HG02678 (cell line): ENCODE results near the gene VPS35L.

Experiments used
- ATAC-seq: cut with Tn5 transposase; IDR thresholded peaks from one replicate; pipeline ENCODE4 v1.9.1; 2021; ENCODE audit warnings: mild to moderate bottlenecking, moderate library complexity; ENCODE audit not compliant: unreplicated experiment

VPS35L gene

DNA sequence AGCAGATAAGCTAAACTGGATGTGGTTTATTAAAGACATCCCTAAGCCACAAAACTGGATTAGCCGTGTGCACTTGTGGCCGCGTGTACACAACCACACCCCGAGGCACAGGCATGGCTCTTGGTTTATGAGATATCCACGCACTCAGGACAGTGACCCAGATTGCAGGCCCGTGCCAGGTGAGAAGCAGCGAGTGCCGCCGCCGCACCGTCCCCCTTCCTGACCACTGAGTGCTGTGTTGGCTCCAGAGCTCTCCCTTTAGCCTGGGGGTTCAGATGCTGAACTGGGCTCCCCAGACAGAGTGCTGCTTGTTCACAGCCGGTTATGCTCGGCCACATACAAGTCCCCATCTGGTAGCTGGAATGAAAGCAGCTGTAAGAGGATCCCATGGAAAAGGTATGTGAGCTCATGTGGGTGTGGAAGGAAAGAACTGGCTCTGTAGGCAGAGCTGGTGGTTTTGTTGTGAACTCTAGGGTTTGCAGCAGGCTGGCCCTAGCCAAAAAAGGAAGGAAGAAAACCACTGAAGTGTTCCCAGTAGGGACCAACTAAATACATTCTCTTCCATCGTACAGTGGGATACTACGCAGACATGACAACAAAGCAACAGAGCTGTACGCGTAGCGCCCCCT is 133.0 kb downstream of the VPS35L start:
- ATAC-seq, result no peak

DNA sequence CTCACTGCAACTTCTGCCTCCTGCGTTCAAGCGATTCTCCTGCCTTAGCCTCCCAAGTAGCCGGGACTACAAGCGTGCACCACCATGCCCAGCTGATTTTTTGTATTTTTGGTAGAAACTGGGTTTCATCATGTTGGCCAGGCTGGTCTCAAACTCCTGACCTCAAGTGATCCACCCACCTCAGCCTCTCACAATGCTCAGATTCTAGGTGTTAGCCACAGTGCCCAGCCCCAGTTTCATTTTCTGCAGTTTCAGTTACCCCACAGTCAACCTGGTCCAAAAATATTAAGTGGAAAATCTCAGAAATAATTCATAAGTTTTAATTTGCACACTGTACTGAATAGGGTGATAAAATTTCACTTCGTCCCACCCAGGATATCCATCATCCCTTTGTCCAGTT is 133.8 kb downstream of the VPS35L start:
- ATAC-seq, result no peak

DNA sequence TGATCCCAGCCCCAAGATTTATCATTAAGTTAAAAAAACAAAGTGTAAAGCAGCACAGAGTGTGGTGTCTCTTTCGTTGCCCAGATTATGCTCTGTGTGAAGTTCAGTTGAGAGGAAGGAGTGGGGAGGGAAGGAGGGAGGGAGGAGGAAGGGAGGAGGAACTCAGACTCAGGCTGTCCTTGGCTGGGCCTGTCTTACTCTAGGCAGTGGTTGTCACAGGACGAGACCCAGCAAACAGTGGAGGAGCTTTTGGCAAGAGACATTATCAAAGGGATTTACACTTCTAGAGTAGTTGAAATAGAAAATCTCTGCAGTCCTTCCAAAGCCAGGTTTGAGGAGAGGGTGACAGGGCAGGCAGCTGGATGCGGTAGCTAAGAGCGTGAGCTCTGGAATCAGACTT is 134.7 kb downstream of the VPS35L start:
- ATAC-seq, result no peak

DNA sequence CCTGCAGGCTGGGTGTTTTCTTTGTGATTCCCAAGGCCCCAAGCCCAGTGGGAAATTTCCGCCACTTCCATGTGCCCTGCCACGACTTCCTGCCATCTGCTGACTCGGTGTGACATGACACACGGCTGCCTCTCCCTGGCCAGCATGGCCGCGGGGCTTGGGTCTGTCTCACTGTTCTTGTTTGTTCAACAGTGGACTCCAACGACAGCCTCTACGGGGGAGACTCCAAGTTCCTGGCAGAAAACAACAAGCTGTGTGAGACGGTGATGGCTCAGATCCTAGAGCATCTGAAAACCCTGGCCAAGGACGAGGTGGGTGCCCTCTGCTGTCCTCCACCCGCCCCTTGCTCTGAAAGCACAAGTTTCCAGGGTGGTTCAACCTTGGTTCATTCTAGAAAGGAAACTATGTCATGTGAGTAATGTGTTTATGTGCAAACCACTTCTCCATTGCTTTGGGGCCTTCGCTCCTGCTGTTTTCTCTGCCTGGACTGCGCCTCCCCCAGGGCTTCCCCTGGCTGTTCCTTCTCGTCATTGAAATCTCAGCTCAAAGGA is 135.7 kb downstream of the VPS35L start:
- no peak for ATAC-seq

DNA sequence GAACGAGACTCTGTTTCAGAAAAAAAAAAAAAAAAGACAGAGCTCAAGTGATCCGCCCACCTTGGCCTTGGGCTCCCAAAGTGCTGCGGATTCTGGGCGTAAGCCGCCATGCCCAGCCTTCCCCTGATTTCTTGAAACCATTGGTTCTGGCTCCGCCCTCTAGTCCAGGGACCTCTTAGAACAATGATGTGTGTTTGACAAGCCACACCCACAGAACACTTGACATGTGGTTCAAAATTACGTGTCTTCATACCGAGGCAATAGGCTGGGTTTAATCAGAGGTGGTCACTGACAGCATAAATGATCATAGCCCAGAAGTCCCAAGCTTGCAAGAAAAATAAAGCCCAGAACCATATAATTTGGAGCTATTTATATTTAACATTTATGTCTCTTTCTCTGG is 139.5 kb downstream of the VPS35L start:
- no peak for ATAC-seq

DNA sequence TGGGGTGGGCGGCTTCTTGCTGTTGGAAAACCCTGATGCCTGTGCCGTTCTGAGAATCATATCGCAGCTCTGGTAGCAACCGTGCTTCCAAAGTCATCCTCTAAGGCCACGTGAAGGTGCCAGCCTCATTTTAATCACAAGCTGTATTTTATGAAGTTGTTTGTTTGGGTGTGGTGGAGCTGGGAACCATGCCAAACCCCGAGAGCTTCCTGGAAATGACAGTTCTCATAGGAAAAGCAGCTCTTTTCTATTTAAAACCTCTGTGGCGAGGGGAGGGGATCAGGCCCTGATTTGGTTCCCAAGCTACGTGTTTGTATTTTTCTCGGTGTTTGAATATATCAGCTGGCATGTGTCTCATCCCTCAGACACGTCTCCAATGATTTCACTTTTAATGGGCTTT is 140.8 kb downstream of the VPS35L start:
- no peak for ATAC-seq

DNA sequence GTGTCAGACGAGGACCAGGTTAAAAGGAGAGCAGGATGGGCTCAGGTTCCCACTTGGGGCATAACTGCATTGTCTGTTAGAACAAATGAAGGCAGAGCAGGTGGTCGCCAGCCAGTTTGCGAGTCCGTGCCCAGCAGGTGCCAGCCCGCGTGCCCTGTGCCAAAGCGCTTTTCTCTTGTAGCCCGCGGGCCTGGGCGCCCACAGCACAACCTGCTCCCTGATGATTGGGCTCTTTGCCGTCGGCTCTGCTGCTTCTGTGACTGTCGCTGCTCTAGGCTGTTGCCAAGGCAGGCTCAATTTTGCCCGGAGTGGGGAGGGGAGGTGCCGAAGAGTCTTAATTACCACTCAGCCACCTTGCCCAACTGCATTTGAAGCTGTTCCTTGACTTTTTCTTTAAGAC is 141.5 kb downstream of the VPS35L start:
- no peak for ATAC-seq

DNA sequence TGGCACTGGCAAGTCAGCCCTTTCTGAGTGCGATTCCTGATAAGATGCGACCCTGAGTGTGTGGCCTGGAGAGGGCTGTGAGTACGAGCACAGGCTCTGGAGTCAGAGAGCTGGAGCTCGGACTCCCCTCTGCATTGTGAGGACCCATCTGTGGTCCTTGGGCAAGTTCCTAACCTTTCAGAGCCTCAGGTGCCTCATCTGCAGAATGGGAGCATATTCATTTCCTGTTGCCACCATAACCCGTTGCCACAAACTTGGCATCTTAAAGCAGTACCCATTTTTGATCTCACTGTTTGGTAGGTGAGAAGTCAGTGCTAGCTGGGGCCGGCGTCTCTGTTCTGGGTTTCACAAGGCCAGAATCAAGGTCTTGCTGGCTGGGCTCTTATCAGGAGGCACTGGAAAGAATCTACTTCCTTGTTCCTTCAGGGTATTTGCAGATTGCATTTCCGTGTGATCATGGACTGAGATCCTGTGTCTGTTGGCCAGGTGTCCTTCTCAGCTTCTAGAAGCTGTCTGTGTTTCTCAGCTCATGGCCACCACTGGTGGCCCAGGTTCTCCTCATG is 142.3 kb downstream of the VPS35L start:
- ATAC-seq, result no peak

DNA sequence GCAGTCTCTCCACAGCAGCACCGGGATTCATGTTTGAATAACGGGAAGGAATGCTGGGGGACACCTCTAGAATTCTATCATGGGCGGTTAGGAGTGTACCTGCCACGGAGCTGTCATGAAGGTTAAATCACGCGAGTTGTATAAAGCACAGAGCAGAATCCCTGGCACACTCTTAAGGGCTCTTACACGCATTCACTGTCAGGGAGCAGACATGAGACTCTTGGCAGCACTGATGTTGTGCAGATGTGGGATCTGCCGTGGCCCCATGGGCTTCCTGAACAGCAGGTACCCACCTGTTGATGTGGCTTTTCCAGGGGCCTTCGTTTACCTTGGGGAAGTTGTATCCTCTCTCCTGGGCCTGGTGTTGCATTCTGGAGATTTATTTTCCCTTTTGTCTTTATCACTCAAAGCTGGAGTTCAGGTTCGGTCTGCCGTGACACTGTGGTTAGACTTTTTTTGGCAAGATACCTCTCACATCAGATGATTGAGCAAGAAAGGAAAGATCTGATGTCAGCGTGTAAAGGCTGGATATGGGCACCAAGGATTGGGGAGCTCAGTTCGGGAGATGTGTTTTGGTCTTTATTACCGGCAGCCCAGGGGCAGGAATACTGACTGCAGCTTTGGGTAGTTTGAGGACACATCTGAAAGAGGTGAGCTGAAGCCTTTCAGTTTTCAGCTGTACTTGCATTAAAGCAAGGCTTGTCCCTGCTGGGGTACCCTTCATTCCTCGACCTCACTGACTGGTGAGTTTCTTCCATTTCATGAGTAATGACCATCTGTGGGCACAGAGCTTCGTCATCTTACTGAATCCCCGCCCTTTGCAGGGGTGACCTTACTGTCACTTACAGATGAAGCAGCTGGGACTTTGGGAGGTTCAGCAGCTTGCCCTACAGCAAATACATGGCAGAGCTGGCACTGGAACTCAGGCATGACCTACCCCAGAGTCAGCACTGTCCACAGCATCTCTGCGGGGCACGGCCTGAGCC is 143.3 kb downstream of the VPS35L start:
- ATAC-seq, result no peak

DNA sequence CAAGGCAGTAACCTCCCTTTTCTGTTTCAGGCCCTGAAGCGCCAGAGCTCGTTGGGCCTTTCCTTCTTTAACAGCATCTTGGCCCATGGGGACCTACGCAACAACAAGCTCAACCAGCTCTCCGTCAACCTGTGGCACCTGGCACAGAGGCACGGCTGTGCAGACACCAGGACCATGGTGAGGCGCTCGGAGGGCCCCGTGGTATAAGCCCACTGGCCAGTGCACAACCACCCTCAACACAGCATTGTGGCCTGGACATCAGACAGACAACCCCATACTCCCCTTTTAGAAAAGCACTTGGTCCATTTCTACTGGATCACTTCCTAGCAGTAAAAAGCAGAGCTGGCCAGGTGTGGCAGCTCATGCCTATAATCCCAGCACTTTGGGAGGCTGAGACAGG is 144.0 kb downstream of the VPS35L start:
- ATAC-seq, result no peak

DNA sequence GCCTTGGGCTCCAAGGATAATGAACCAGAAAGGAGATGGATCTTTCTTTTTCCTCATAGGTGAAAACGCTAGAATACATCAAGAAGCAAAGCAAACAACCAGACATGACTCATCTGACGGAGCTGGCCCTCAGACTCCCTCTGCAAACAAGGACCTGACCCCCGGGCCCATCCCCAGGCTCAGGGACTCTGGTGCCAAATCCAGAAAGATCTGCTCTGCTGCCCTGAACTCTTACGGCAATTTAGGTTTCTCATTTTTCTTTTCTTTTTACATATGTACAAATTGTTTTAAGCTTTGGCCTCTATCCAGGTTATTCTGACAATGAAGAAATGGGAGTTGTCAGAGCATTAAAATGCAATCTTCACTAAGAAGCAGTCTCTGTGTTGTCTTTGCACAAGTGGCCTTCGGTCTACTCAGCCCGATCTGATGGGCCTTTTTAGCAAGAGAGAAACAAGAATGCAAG is 144.8 kb downstream of the VPS35L start:
- ATAC-seq, result no peak

DNA sequence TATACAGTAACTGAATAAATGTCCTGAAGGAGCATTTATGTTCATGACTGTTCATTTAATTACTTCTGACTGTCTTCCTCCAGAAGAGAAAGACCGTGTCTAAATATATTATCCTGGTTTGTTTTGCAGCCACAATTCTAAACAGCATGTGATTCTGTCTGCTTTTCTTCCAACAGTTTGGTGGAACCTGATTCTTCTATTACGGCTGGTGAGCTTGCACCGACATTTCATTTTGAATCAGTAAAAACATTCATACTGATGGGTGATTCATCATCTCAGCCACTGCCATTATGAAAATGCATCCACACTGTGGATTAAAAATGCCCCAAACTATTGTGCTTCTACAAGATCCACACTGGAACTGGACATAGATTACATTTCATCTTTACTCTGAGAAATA is 145.6 kb downstream of the VPS35L start:
- no peak for ATAC-seq

DNA sequence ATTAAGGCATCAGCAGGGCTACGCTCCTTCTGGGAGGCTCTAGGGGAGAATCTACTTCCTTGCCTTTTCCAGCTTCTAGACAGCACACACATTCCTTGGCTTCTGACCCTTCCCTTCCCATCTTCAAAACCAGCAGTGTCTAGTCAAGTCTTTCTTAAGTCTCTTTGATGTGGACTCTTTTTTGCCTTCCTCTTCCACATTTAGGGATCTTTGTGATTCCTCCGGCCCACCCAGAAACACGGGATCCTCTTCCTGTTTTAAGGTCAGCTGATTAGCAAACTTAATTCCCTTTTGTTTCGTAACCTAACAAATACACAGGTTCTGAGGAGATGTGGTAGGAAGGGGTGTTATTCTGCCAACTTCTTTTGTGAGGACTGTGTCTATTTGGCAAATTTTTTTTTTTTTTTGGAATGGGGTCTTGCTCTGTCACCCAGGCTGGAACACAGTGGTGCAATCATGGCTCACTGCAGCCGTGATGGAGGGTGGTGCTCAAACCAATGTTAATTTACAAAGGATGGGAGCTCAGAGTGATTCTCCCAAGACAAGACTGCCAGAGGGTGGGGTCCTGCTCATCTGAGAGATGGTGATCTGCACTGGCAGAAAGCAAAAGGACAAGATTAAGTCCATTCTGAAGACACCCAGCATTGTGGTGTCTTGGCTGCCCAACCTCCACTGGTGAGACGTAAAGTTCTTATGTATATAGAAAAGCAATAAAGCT is 147.8 kb downstream of the VPS35L start:
- ATAC-seq, result no peak

DNA sequence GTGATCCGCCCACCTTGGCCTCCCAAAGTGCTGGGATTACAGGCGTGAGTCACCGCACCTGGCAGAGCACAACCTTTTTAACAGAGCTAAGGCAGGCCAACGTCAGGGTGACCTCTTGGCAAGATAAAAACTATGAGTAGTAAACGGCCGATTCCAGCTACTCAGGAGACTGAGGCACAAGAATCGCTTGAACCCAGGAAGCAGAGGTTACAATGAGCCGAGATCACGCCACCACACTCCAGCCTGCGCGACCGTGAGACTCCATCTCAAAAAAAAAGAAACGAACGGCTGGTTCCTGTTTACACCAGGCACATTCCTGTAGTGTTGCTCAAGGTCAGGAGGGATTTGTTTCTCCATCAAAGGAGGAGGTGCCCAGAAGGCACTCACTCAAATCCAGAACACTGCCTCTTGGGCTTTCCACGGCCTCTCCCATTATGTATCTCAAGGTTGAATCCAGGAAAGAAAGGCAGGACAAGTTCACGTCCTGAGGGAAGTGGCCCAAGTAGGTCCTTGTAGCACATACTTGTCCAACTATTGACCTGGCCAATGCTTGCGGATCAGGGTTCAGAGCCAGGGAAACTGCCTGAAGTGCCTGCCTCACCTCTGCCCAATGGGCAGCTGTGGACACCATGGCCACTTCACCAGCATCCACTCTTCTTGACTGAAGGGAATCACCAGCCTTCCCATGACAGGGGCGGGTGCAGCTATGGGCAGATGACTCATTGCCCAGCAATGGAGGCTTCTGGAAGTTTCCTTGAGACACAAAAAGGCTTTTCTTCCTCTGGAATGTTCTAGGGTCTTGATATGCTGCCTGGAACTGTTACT is 149.0 kb downstream of the VPS35L start:
- ATAC-seq, result no peak

DNA sequence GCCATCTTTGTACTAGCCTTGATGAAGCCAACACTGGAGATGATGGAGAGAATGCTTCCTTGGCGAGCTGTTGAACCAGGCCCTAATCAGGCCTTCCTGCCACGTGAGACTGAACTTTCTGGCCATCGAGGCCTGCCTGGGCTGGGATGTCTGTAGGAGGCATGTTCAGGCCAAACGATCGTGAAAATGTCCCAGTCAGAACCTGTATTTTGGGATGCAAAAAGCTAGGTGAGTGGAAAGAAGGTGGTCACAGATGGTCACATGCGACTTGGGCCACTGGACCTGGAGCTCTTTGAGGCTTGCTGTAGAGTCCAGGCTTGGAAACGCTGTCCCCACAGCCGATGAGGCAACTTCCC is 149.6 kb downstream of the VPS35L start:
- no peak for ATAC-seq

DNA sequence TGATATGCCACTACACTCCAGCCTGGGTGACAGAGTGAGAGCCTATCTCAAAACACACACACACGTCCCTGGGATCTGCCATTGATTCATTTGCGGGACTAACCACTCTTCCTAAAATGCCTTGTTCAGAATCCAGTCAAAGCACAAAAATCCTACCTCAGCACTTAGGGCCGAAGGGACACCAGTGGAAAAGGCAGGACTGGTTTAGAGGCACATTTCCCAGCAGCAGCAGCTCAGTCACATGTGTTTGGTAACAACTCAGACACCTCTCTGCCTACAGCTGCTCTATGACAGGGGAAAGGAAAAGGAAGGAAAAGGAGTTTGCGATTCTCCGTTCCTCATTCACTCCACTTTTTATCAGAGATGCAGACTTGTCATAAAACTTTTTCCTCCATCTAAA is 150.3 kb downstream of the VPS35L start:
- no peak for ATAC-seq

DNA sequence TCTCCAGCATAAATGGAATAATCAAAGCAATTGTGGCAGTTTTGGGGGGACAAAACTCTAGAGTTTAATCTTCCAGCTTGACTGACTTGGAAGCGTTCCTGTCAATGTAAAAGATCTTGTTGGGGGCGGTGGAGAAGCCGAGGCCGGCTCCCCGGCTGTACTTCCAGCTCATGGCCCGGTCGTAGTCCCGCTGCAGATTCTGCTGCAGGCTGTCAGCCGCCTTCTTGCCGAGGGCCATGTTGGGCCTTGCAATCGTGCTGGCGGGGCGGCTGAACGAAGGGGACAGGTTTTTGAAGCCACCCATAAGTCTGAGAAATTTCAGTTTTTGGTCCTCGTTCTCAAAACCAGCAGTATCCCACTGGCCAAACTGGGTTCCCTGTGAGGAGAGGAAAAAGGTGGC is 151.3 kb downstream of the VPS35L start:
- no peak for ATAC-seq

DNA sequence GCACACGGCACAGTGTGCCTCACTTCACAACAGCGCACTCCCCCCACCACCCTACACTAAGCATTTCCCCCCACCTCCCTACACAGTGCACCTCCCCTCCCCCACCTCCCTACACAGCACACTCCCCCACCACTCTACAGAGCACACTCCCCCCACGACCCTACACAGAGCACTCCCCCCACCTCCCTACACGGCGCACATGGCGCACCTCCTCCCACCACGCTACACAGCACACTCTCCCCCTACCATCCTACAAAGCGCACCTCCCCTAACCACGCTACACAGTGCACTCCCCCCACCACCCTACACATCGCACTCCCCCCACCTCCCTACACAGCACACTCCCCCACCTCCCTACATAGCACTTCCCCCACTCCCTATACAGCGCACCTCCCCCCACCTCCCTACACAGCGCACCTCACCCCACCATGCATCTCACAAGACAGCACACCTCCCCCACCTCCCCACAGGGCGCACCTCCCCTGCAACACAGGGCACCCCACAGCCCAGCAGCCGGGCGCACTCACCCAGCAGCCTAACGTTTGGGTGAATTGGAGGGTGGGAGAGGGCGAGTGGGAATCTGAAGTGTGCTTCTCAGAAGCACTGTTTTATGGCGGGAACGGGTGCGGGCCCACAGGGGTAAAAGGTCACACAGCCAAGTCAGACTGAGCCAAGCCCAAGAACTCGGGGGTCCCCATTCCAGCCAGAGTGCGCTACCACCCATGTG is 152.2 kb downstream of the VPS35L start:
- ATAC-seq, result no peak
